Stimulated activated CD4-positive, alpha-beta T cell treated with anti-CD3 and anti-CD28 coated beads, Interleukin-1b, Interleukin-23, amount 100 ng/mL, for 48 hours (primary cell): Measurements from ENCODE around the gene STXBP3.
"Not testable (repeated sequence)": the region's sequence is repeated elsewhere in the genome, so short reads cannot be mapped to it uniquely, and the experiment has no call there.

ENCODE experiments used
- DNase-seq: peaks from one replicate; pipeline ENCODE4 v3.0.0-alpha.2; 2020

STXBP3 gene

DNA sequence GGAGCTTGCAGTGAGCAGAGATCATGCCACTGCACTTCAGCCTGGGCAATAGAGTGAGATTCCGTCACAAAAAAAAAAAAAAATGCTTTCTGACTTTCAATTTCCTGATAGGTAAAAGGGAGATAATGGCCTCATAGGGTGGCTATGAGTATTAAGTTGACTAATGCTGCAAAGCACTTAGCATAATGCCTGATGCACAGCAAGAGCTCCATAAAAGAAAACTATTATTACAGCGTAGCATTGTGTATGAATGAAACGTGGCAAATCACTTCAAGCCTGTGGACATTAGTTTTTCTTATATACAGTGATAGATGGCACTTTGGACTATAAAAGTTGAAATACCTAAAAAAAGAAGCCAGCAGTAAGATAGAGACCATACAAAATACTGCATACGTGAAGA is 17.0 kb upstream of the STXBP3 start:
- DNase-seq = no peak

DNA sequence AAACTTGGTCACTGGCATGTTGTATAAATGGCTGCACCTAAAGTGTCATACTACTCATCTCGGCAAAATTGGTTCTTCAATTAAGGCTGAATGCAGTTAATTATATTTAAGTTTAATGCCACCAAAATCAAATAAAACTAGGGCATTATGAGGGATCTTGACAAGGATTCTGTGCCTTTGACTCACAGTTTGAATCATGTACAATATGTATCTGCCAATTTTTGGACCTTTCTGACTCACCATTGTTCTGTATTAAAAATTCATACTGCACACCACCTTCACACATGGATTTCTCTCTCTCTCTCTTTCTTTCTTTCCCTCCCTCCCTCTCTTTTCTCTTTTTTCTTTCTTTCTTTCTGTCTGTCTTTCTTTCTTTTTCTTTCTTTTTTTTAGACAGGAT is 14.1 kb upstream of the STXBP3 start:
- DNase-seq = no peak

DNA sequence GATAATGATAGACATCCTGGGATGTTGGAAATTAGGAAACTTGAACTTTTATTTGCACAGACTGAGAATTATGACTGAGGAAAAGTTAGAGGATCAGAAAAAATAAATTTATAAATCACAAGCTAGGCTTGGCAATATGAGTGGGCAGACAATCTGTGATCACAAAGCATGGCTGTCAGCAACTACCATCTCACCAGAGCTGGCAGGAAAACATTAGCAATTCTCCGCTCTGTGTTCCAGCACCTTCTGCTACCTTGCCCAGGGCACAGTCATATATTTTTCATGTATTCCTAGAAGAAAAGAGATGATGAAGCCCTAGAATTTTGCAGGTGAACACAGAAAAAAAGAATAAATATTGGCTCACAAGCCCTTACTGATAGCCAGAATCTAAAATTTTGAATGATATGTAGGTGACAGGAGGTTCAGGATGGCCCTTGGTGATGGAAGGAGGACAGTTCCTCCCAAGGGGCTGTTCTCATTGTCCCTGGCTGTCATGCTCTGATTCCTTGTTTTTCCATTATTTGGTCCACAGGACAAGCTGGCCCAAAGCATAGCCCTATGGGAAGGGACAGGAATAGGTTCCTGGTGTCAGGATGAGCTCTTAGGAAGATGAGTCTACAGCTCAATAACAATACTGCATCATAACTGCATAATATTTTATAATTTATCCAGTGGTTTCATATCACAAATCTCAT is 12.2 kb upstream of the STXBP3 start:
- DNase-seq = no peak

DNA sequence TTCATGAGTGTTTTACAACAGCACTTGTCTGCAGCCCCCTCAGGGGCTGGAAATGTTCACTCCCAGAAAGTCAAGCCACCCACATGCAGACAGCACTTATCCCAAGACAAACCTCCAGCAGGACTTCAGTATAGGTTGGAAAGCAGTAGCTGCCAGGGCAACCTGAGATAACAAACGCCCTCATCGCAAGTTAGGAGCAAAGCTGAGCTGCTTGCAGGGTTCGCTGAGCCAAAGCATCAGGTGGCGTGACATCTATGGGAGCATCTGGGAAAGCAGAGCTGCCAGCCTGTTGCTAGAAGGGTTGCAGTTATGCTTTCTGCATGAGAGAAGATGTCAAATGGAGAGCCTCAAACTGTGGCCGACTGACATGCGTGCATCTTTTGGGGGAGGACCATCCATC is 4.2 kb upstream of the STXBP3 start:
- no peak for DNase-seq

DNA sequence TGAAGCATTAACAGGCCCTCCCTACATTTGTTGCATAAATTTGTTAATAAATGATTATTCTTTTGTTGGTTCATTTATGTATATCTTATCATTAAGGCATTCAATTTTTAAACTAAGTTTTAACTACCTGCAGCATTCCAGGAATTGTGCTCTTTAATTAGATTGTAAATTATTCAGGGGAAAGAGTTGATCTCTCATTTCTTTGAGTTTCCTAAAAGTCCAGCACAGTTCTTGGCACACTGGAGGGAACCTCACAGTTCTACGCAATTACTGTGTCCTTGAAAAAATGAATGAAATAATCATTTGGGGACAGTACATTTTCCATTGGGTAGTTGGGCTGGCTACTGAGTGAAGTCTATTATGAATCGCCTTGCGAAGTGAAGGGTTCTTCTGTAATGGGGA is 493 bp upstream of the STXBP3 start:
- DNase-seq = no peak

DNA sequence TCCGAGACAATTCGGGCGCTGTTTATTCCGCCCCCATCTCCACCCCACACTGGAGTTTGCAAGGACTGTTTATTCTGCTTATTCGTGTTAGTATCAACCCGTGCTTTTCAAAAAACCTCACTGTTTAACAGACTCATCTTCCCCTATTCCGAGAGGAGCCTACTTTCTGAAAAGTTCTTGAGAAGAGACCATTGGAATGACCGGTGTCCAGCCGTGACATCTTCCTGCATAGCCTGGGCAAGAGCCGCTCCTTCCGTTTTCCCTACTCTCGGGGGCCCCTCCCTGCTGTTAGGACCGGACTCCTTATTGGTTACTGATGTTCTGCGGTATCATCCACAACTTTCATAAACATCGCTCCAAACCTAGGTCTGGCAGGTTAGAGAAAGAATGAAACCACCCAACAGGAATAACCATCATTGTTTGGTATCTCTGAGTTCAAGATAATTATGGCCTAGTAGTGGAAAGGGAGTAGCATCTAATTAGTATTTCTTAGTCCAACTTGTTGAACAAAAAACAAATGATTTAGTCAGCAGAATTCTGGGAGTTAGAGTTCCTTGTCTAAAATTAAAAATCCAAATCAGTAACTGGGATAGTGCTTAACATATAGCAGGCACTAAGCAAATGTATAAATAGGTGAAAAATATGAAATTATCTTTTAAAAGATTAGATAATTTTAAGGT is 837 bp downstream of the STXBP3 start:
- peak; percentile 38 for DNase-seq

DNA sequence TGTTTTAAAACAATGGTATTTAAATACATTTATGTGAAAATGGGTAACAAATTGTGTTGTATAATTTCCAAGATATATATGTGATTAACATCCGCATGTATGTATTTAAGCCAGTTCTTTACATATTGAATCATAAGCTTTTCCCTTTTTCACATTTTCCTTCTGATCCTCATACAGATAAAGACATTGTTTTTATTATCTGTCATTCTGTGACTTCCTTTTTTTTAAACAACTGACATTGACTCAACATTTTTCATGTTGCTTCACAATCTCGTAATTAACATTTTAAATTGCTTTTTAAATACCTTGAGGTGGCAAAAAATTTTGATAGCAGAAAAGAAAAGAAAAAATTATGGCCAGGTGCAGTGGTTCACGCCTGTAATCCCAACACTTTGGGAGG is 1.4 kb downstream of the STXBP3 start:
- no peak for DNase-seq

DNA sequence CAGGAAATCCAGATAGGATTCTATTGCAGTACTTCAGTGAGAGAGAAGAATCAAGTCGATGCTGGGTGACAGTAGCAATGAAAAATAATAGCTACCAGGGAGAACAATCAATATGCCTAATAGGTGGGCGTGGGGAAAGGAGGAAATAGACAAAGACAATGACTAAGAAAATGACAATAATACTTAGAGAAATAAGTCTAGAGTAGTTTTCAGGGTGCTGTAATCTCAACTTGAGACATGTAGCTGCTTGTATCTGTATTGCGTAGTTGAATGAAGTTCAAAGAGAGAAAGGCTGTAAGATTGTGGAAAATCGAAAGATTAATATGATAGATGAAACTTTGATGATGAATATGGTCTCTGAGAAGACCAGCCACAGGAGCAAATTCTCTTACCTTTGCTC is 2.6 kb downstream of the STXBP3 start:
- DNase-seq = no peak

DNA sequence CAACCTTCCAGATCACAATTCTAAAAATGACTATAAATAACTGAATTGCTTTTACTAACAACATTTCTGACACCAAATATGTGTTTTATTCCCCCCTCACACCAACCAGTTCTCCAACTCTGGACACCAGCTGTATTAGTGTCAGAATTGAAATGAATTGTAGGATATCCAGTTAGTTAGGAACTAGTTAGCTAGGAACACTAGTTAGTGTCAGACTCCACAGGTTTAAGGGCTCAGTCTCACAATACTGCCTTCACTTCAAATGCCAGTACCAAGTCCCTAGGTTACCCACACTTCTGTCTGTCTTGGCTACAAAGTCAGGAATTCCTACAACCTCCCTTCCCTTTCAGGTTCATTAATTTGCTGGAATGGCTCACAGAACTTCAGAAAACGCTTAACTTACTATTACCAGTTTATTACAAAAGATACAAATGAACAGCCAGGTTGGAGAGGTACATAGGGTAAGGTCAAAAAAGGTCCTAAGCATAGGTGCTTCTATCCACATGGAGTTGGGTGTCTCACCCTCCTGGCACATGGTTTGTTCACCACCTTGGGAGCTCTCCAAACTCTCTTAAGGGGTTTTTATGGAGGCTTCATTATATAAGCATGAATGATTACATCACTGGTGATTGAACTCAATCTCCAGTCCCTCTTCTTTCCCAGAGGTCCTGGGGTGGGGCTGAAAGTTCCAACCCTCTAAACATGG is 4.2 kb downstream of the STXBP3 start:
- DNase-seq = no peak

DNA sequence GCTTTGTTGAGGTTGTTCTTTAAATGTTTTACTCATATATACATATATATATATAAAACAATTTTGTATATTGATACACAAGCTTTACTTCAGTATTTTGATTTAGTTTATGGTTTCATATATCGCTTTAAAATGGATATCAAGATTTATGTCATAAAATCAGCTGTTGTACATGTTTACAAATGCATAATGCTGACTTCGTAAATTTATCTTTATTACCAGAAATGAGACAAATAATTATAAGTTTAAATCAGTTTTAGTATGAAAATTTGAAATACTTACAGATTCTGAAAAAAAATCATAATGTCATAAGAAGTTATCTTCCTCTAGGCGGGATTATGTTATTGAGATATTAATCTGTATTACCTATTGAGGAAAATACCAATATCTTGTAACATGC is 6.9 kb downstream of the STXBP3 start:
- no peak for DNase-seq

DNA sequence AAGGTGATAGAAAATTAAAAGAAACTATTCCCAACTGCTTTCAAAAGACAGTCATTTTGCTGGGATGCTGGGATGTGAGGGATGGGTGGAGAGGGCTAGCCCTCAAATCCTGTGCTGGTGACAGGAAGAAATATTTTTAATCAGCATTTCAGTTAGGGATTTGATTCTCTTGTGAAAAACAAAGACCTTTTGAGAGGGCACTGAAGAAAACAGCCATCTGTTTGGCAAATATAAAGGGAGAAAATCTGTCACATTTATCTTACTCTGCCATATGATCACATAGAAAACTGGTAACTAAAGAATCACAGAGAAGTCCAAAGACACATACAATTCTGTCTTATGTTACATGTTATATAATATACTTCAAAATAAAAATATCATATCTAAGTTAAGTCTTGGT is 12.3 kb downstream of the STXBP3 start:
- DNase-seq = no peak

DNA sequence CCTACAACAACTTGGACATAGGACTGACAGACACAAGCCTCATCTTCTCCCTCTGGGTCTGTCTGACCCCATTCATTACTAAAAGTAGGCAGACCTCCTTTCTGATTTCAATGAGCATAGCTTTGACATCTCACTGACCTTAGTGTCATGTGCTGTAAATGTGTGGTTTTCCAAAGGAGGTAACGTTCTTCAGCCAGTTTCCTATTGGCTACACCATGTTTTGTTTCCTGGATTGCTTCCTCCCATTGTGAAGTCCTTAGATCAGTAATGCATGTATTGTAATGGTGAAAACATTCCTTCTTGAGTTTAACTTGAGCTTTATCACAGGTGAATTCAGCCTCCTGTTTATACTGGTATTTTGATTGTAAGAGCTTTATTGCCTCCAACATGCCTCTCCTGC is 20.6 kb downstream of the STXBP3 start:
- no peak for DNase-seq

DNA sequence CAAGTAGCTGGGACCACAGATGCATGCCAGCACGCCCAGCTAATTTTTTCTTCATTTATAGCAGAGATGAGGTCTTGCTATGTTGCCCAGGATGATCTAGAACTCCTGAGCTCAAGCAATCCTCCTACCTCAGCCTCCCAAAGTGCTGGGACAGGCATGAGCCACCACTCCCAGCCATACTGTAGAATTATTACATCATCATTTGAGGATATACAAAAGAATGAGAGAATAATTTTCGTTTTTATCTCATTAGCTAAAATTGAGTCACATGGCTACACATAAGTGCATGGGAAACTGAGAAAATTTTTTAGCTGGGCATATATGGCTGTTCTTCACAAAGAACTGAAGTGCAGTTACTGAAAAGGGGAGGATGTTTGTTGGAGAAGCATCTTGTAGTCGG is 21.2 kb downstream of the STXBP3 start:
- DNase-seq = no peak

DNA sequence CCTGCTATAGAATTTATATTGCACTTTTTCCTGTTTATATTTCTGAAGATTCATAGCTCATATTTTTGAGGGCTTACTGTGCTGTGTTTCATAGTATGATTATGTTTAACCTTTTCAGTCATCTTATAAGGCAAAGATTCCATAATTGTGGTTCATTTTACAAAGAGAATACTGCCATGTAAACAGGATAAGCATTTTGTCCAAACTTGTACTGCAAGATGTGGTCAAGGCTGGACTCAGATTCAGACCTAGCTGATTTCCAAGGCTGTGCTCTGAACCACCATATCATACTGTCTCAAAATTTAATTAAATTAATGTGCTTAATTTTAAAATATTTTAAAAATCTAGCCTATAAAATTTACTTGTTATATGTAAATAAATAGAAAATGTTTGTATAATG is 31.4 kb downstream of the STXBP3 start:
- no peak for DNase-seq

DNA sequence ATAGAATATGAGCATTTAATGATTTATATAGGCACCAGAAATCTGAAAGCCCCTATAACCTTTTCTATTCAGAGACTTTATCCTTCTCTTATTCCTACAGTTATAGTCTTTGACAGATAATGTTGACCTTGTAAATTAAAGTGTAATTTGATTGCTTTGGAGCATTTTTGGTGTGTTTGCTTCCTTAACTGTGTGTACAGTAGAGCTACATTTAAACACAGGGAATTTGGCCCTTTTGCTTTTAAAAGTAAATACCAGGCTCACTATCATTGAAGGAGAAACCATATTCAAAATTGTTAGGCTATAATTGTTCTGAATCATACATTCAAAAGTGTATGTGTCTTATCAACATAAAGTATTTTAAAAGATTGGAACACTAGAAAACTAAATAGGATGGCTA is 33.0 kb downstream of the STXBP3 start:
- no peak for DNase-seq

DNA sequence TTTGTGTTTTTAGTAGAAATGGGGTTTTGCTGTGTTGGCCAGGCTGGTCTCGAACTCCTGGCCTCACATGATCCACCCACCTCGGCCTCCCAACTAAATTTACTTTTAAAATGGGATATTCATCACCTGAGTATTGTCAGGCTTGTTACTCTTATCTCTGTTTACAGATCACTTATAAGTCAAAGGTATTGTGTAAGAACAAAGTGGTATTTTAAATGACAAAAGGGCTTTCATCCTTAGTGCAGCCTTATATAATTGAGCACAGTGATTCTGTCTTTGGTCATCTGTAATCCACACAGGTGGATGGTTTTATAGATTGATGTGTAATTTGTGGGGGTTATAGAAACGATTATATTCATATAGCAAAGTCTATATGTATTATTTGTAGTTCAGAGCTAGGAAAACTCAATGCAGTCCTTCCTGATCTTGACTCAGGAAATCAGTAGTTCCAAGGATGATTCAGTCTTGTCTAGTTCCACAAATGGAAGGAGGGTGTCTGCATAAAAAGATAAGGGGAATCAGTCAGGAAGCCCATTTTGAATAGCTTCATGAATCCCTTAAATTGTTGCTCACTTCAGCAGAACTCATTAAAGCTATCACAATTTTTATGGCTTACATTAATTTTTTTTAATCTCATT is 34.6 kb downstream of the STXBP3 start:
- no peak for DNase-seq

DNA sequence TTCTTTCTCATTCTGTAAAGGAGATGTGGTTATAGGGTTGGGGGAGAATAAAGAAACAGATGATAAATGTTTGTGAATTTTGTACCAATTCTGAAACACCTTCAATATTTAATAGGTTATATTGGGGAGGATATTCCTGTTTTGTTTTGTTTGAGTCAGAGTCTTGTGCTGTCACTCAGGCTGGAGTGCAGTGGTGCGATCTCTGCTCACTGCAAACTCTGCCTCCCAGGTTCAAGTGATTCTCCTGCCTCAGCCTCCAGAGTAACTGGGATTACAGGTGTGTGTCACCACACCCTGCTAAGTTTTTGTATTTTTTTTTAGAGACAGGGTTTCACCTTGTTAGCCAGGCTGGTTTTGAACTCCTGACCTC is 35.1 kb downstream of the STXBP3 start:
- DNase-seq = not testable (repeated sequence)

DNA sequence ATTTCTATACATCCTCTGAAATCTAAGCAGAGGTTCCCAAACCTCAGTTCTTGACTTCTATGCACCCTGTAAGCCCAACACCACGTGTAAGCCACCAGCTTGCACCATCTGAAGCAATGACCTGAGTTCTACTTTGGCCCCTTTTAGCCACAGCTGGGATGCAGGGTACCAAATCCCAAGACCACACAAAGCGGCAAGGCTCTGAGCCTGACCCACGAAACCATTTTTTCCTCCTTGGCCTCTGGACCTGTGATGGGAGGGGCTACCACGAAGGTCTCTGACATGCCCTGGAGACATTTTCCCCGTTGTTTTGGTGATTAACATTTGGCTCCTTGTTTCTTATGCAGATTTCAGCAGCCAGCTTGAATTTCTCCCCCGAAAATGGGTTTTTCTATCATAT is 38.8 kb downstream of the STXBP3 start:
- no peak for DNase-seq

DNA sequence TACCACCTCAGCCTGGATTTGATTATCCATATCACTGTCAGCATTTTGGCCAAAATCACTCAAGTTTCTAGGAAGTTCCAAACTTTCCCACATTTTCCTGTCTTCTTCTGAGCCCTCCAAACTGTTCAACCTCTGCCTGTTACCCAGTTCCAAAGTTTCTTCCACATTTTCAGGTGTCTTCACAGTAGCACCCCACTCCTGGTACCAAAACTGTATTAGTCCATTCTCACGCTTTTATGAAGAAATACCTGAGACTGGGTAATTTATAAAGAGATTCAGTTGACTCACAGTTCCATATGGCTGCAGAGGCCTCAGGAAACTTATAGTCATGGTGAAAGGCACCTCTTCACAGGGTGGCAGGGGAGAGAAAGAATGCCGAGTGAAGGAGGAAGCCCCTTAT is 39.4 kb downstream of the STXBP3 start:
- no peak for DNase-seq

DNA sequence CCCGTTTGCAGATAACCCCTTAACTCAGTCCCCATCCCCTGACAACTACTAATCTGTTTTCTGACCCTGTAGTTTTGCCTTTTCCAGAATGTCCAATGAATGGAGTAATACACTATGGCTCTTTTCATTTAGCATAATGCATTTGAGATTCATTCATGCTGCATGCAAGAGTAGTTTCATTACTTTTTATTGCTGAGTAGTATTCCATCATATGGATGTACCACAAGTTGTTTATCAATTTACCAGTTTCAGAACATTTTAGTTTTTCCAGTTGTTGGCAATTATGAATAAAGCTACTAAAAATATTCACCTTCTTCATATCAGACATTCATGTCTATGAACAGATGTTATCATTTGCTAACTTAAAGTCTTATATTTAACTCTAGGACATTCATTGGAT is 45.3 kb downstream of the STXBP3 start:
- DNase-seq = no peak

DNA sequence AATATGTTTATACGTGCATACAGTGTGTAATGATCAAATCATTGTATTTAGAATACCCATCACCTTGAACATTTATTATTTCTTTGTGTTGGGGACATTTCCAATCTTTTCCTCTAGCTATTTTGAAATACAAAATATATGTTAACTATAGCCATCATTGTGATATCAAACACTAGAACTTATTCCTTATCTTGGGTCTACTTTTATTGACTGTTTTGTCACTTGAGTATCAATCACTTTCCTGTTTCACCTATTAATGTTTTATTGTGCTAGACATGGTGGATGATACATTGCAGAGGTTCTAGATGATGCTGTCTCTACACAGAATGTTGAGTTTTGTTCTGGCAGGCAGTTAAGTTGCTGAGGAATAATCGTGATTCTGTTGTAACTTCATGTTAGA is 45.9 kb downstream of the STXBP3 start:
- no peak for DNase-seq

DNA sequence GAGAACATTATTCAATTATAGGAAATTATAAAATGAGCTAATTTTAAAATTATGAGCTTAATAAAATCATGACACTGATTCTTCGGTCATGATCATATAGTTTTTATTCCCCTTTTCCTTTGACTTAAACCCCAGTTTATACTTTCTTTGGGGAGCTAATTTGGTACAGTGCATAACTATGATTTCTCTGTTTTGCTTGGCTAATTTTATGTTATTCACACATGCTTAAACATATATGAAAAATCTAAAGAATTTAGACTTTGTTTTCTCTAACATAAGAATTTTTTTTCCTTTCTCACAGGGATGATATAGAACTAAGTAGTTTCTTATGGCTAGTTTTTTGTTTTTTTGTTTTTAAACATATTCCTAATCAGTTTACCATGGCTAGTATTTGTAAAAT is 52.5 kb downstream of the STXBP3 start:
- DNase-seq = no peak

DNA sequence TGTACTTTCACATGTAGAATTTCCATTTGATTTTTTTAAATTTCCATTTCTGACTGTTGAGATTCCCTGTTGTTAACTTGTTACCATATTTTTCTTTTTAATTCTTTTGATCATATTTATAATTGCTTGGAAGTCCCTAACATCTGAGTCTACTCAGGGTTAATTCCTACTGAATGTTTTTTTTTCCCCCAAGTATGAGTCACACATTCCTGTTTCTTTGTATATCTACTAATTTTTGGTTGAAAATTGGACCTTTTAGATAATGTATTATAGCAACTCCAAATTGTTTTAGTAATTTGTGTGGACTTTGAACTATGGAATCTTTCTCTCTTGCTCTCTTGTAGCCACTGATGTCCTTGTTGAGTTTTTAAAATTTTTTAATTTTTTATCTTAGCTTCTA is 54.6 kb downstream of the STXBP3 start:
- DNase-seq = no peak

DNA sequence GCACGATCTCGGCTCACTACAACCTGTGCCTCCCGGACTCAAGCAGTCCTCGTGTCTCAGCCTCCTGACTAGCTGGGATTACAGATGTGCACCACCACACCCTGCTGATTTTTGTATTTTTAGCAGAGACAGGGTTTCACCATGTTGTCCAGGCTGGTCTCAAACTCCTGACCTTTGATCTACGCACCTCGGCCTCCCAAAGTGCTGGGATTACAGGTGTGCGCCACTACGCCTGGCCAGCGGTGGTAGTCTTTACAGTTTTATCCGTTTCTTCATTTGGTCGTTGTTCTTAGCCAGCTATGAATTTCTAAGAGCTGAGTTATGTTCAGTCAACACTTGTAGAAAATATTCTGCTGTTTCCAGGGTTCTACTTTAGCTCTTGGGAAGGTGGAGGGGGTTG is 57.1 kb downstream of the STXBP3 start:
- DNase-seq = no peak
